Measurements from ENCODE around the gene RAP1A. TPM values are rescaled to one million over a fixed set of nuclear protein-coding genes. Genes with fewer than 3 reads are reported as not detected.
A peak's percentile ranks its signal among the peaks of the same experiment; 100 is the strongest.
"Not testable (repeated sequence)": the region's sequence is repeated elsewhere in the genome, so short reads cannot be mapped to it uniquely, and the experiment has no call there.

RAP1A gene
- total RNA-seq, 1 experiment from 2014 or later, result 24.7 TPM

GRCh38 chr1:111664652-111665051 is 45.1 kb downstream of the RAP1A start:
- no peak for DNase-seq (ENCODE audit: low read depth)

DNA sequence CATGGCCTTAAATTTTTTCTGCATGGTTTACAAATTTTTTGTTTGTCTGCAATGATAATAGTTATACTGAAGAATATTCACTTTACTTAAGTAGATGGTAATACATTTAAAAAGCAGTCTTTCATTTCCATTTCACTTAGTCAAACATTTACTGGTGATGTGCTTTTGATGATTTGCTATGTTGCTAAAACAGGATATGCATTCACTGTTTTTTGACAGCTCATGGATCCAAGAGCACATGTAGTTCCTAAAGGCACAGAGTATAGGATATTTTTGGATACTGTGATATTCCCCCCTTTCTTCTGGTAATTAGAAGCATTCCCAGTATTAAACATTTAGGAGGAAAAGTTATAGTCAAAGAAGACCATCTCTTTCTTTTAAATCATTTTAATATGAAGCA is 45.9 kb downstream of the RAP1A start:
- DNase-seq (ENCODE audit: low read depth), result no peak

- no peak for DNase-seq (ENCODE audit: low read depth)
Measured at GRCh38 chr1:111666828-111667227, 47.2 kb downstream of the RAP1A start.

GRCh38 chr1:111669268-111669667 is 49.7 kb downstream of the RAP1A start:
- DNase-seq (ENCODE audit: low read depth), result no peak

GRCh38 chr1:111671852-111672251 is 52.3 kb downstream of the RAP1A start:
- DNase-seq (ENCODE audit: low read depth), result no peak

DNA sequence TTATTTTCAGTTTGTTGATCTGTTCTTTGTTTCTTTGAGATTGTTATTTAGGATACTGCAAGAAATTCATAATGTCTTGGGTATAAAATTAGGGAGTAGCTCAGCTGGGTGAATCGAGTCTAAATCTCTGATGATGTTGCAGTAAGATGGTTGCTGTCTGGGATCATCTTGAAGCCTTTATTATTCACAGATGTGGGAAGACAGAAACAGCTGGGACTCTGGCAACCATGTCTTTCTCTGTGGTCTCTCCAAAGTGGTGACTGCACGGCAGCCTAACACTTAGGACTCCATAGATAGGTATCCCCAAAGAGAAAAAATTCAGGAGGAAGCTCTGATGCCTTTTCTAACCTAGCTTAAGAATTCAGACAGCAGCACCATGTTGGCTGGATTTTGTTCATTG is 52.7 kb downstream of the RAP1A start:
- DNase-seq (ENCODE audit: low read depth), result peak; percentile 39

DNA sequence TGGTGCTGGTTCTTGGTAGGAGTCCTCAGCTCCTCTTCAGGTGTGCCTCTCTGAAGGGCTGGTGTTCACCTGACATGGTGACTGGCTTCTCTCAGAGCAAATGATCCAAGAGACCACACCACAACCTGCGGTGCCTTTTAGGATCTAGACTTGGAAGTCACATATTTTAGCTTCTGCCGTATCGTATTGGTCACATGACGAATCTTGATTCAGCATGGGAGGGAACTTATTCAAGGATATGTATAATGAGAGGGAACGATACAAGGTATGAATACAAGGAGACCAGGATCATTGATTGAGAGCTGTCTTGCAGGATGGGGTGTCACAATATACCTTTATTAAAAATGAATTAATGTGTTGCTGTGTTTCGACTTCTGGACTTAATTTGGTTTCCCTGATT is 58.0 kb downstream of the RAP1A start:
- DNase-seq (ENCODE audit: low read depth), result no peak

DNA sequence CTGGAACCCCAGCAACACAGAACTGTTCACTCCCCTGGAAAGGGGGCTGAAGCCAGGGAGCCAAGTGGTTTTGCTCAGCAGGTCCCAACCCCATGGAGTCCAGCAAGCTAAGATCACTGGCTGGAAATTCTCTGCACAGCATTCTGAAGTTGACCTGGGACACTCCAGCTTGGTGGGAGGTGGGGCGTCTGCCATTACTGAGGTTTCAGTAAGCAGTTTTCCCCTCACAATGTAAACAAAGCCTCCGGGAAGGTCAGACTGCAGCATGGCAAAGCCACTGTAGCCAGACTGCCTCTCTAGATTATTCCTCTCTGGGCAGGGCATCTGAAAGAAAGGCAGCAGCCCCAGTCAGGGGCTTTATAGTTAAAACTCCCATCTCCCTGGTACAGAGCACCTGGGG is 60.0 kb downstream of the RAP1A start:
- no peak for DNase-seq (ENCODE audit: low read depth)

DNA sequence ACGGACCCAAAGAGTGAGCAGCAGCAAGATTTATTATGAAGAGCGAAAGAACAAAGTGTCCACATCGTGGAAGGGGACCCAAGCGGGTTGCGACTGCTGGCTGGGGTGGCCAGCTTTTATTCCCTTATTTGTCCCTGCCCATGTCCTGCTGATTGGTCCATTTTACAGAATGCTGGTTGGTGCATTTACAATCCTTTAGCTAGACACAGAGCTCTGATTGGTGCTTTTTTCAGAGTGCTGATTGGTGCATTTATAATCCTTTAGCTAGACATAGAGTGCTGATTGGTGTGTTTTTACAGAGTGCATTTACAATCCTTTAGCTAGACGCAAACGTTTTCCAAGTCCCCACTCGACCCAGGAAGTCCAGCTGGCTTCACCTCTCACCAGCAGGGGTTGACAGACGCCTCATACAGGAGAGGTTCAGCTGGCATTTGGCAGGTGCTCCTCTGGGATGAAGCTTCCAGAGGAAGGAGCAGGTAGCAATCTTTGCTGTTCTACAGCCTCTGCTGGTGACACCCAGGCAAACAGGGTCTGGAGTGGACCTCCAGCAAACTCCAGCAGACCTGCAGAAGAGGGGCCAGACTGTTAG is 60.7 kb downstream of the RAP1A start:
- not testable (repeated sequence) for DNase-seq (ENCODE audit: low read depth)

DNA sequence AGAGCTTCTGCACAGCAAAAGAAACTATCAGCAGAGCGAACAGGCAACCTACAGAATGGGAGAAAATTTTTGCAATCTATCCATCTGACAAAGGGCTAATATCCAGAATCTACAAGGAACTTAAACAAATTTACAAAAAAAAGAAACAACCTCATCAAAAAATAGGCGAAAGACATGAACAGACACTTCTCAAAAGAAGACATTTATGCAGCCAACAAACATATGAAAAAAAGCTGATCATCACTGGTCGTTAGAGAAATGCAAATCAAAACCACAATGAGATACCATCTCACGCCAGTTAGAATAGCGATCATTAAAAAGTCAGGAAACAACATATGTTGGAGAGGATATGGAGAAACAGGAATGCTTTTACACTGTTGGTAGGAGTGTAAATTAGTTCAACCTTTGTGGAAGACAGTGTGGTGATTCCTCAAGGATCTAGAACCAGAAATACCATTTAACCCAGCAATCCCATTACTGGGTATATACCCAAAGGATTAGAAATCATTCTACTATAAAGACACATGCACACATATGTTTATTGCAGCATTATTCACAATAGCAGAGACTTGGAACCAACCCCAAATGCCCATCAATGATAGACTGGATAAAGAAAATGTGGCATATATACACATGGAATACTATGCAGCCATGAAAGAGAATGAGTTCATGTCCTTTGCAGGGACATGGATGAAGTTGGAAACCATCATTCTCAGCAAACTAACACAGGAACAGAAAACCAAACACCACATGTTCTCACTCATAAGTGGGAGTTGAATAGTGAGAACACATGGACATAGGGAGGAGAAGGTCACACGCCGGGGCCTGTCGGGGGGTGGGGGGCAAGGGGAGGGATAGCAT is 65.9 kb downstream of the RAP1A start:
- DNase-seq (ENCODE audit: low read depth), result not testable (repeated sequence)

DNA sequence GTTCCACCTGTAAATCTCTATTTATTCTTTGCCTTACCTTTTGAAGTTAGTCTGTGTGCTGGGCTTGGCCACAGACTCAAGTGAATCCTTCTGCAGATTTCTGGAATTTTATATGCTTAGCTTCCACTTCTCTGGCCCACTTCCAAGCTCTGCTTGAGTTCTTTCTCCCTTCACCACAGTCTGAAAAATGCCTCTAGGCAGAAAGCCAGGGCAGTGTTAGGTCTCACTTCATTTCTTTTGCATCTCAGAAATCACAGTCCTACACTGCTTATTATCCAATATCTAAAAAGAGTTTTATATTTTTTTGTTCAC is 70.7 kb downstream of the RAP1A start:
- peak; percentile 82 for DNase-seq (ENCODE audit: low read depth)

DNA sequence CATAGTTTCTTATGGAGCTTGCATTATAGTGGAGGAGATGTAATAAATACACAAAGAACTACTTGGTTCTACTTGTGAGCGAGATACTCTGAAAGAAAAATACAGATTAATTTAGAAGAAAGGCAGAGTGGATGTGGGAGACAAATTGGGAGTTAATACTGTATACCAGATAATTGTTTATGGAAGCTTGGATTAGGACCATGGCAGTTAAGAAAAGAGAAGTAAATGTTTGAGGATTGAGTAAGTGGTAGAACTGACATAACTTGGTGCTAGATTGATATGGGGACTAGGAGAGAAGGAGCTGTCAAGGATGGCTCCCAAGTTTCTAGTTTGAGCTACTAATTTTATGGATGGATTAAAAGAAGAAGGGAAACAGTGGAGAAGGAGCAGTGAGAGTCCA is 72.3 kb downstream of the RAP1A start:
- DNase-seq (ENCODE audit: low read depth), result no peak

DNA sequence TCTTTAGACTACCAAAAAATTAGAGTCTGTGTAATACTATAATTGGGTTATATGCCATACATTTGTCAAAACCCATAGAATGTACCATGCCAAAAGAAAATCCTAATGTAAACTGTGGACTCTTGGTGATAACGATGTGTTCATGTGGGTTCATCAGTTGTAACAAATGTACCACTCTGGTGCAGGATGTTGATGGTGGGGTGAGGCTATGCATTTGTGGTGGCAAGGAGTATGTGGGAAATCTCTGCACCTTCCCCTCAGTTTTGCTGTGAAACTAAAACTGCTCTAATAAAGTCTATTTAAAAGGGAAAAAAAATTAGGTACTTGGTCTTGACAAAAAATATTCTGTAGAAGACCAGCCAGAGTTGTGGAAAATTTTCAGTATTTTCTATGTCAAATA is 76.2 kb downstream of the RAP1A start:
- DNase-seq (ENCODE audit: low read depth), result no peak

GRCh38 chr1:111696330-111696729 is 76.7 kb downstream of the RAP1A start:
- DNase-seq (ENCODE audit: low read depth), result no peak

DNA sequence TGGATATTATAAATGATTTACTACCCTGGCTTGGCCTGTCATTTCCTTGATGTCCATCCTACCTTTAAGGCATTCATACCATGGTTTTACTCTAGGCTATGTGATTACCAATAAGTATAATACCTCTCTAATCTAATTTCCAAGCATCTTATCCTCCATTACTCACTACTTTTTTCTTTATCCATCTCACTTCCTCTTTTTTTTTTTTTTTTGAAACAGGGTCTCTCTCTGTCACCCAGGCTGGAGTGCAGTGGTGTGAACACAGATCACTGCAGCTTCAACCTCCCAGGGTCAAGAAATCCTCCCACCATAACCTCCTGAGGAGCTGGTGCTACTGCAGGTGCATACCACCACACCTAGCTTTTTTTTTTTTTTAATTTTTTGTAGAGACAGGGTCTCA is 79.7 kb downstream of the RAP1A start:
- no peak for DNase-seq (ENCODE audit: low read depth)

- no peak for DNase-seq (ENCODE audit: low read depth)
Measured at GRCh38 chr1:111702504-111703050, 83.0 kb downstream of the RAP1A start.

GRCh38 chr1:111704240-111704639 is 84.7 kb downstream of the RAP1A start:
- DNase-seq (ENCODE audit: low read depth), result no peak

GRCh38 chr1:111704776-111705175 is 85.2 kb downstream of the RAP1A start:
- no peak for DNase-seq (ENCODE audit: low read depth)

- no peak for DNase-seq (ENCODE audit: low read depth)
Measured at GRCh38 chr1:111705841-111706240, 86.3 kb downstream of the RAP1A start.

DNA sequence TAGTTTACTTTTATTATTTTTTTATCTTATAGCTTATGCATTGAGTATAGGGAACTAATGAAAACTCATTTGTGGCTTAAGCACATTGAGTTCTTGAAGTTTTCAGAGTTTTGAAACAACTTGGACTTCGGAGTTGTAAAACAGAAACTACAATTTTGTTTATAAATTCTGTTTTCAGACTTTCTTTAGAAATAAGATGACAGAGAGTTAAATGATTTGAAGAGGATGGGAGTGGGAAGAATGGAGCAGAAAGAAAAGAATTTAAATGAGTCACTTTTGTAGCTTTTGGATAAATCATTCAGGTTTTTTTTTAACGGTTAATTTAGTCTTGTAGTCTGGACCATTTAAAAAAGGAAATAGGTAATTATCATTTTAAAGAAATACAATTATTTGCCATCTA is 87.3 kb downstream of the RAP1A start:
- DNase-seq (ENCODE audit: low read depth), result no peak

DNA sequence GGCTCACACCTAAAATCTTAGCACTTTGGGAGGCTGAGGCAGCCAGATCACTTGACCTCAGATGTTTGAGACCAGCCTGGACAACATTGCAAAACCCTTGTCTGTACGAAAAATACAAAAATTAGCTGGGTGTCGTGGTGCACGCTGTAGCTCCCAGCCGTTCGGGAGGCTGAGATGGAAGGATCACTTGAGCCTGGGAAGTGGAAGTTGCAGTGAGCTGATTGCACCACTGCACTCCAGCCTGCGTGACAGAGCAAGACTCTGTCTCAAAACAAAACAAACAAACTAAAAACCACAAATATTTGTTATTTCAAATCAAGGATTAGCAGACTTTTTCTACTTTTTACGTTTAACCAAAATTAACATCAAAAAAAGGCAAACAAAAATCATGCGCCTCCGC is 88.3 kb downstream of the RAP1A start:
- DNase-seq (ENCODE audit: low read depth), result peak; percentile 70

- no peak for DNase-seq (ENCODE audit: low read depth)
Measured at GRCh38 chr1:111709986-111710385, 90.4 kb downstream of the RAP1A start.

GRCh38 chr1:111716333-111716732 is 96.7 kb downstream of the RAP1A start:
- DNase-seq (ENCODE audit: low read depth), result no peak
